TTC549 (cell line): ENCODE data around the gene ARID1B.

Experiments used
- FAIRE-seq: peaks from 2 replicates; lab custom pipeline; 2012; peaks lifted over from hg19 to GRCh38; lab: Jason Lieb, UNC

The ARID1B gene

GRCh38 chr6:156852858-156853216 is 75.7 kb downstream of the ARID1B start:
- FAIRE-seq, result no peak

GRCh38 chr6:156853733-156854132 is 76.6 kb downstream of the ARID1B start:
- no peak for FAIRE-seq

- FAIRE-seq, result no peak
Observed at GRCh38 chr6:156854466-156855161, 77.4 kb downstream of the ARID1B start.

- FAIRE-seq, result no peak
Observed at GRCh38 chr6:156857573-156857972, 80.4 kb downstream of the ARID1B start.

GRCh38 chr6:156859686-156860085 is 82.5 kb downstream of the ARID1B start:
- FAIRE-seq, result no peak

- no peak for FAIRE-seq
Observed at GRCh38 chr6:156862711-156863110, 85.5 kb downstream of the ARID1B start.

GRCh38 chr6:156863504-156863903 is 86.3 kb downstream of the ARID1B start:
- no peak for FAIRE-seq

GRCh38 chr6:156864557-156864956 is 87.4 kb downstream of the ARID1B start:
- FAIRE-seq, result no peak

GRCh38 chr6:156865019-156865629 is 87.9 kb downstream of the ARID1B start:
- no peak for FAIRE-seq

GRCh38 chr6:156866220-156867015 is 89.2 kb downstream of the ARID1B start:
- FAIRE-seq, result no peak

- no peak for FAIRE-seq
Observed at GRCh38 chr6:156867121-156867520, 89.9 kb downstream of the ARID1B start.

- FAIRE-seq, result no peak
Observed at GRCh38 chr6:156868385-156868784, 91.2 kb downstream of the ARID1B start.

- no peak for FAIRE-seq
Observed at GRCh38 chr6:156869980-156870398, 92.8 kb downstream of the ARID1B start.

GRCh38 chr6:156870924-156871539 is 93.9 kb downstream of the ARID1B start:
- no peak for FAIRE-seq

GRCh38 chr6:156872903-156873302 is 95.7 kb downstream of the ARID1B start:
- no peak for FAIRE-seq

GRCh38 chr6:156873654-156874380 is 96.6 kb downstream of the ARID1B start:
- no peak for FAIRE-seq

- no peak for FAIRE-seq
Observed at GRCh38 chr6:156875062-156875461, 97.9 kb downstream of the ARID1B start.

GRCh38 chr6:156876302-156876701 is 99.1 kb downstream of the ARID1B start:
- FAIRE-seq, result no peak

- FAIRE-seq, result no peak
Observed at GRCh38 chr6:156877126-156877863, 100.1 kb downstream of the ARID1B start.

GRCh38 chr6:156878681-156879080 is 101.5 kb downstream of the ARID1B start:
- no peak for FAIRE-seq

GRCh38 chr6:156879186-156879585 is 102.0 kb downstream of the ARID1B start:
- no peak for FAIRE-seq

- FAIRE-seq, result no peak
Observed at GRCh38 chr6:156879591-156879990, 102.4 kb downstream of the ARID1B start.
